AG09319 (cell line): ENCODE results near the gene RABGAP1L.

Source experiments
- DNase-seq: peaks from one replicate; pipeline ENCODE4 v3.0.0-alpha.2; 2010; ENCODE audit warnings: low read depth; ENCODE audit errors: extremely low read depth
- CTCF ChIP-seq: IDR thresholded peaks from 2 replicates; pipeline ENCODE4 v1.5.1; 2011; ENCODE audit warnings: low read depth, mild to moderate bottlenecking, inconsistent platforms, low read length, moderate library complexity

RABGAP1L gene

GRCh38 chr1:174273776-174274175, 114.5 kb downstream of the RABGAP1L start:
- no peak for DNase-seq
- TF ChIP-seq CTCF = no peak

GRCh38 chr1:174274452-174274851, 115.1 kb downstream of the RABGAP1L start:
- DNase-seq = no peak
- TF ChIP-seq CTCF = no peak

GRCh38 chr1:174274884-174275283, 115.6 kb downstream of the RABGAP1L start:
- DNase-seq = no peak
- TF ChIP-seq CTCF = no peak

GRCh38 chr1:174276087-174276486, 116.8 kb downstream of the RABGAP1L start:
- no peak for DNase-seq
- TF ChIP-seq CTCF = no peak

- no peak for DNase-seq
- TF ChIP-seq CTCF = no peak
Measured at GRCh38 chr1:174284052-174284451, 124.7 kb downstream of the RABGAP1L start.

GRCh38 chr1:174286042-174286441, 126.7 kb downstream of the RABGAP1L start:
- no peak for DNase-seq
- TF ChIP-seq CTCF = no peak

GRCh38 chr1:174289644-174290310, 130.5 kb downstream of the RABGAP1L start:
- no peak for TF ChIP-seq CTCF
- no peak for DNase-seq
